ENCODE data around the gene ILK. TPM values are rescaled to one million over a fixed set of nuclear protein-coding genes. Genes with fewer than 3 reads are reported as not detected.

The ILK gene
- total RNA-seq, 2 experiments from 2014 or later = 64.8 to 80.3 TPM

DNA sequence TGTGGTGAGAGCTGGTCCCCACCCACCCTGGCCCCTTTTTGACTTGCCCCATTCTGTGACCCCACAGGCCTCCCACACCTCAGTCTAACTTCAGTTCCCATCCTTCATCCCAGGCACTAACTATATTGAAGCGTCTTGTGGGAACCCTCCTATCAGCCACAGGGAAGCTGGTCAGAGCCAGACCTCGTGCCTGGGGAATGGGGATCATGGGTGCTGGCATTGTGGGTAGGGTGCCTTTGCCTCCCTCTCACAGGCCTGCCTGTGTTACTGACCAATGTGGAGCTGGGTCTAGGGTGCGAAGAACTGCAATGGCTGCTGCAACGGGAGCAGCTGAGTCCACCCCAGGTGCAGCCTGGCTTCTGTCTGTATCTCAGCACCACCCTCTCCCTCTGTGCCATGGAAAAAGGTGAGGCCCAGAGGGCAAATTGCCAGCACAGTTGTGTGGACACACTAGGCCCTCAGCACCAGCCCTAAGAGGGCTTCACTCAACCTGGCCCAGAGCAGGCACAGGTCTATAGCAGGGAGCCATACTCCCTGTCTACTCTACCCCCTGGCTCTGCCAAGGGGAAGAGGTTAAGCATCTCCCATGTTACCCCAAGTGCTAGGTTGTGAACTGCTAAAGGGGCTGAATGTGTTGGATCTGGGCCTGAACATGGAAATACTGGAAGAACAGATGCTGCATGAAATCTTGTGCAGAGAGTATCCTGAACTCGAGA, 37.4 kb upstream of the ILK start:
- Histone ChIP-seq H3K79me2 (ENCODE audit: insufficient read depth, low read depth, low read length) (no peaks in the 10 kb centered on the region), H3K9me2 (ENCODE audit: insufficient read depth, low read length) (no peaks in the 10 kb centered on the region), H3K4me2 (ENCODE audit: low read length) (no peak overlapping the region), H4K20me1 (ENCODE audit: insufficient read depth, low read length) (no peaks in the 10 kb centered on the region), H3K9me3 (ENCODE audit: low read length) (no peaks in the 10 kb centered on the region), H3K4me1 (ENCODE audit: insufficient read depth, low read length, poor library complexity, severe bottlenecking) (no peaks in the 10 kb centered on the region), H2AFZ (ENCODE audit: low read length) (no peak overlapping the region), H3K27ac (ENCODE audit: low read depth, low read length, poor library complexity, severe bottlenecking) (no peak overlapping the region), H3K36me3 (ENCODE audit: insufficient read depth, low read length) (no peaks in the 10 kb centered on the region), H3K4me3 (ENCODE audit: low read depth, low read length, poor library complexity, severe bottlenecking) (no peak overlapping the region)
- TF ChIP-seq EZH2phosphoT487 (IDR thresholded peaks at IDR 0.05; ENCODE audit: borderline replicate concordance, low read depth, low read length) = no peak
- no peak for TF ChIP-seq CTCF (conservative IDR thresholded peaks at IDR 0.05; ENCODE audit: low read length)
- intact Hi-C loops (cut with micrococcal nuclease; ENCODE audit: unreplicated experiment) = no loop called here
- ChIA-PET POLR2A (no interaction called here), CTCF (ENCODE audit: unreplicated experiment) (no interaction called here)
- DNase-seq (ENCODE audit: low spot score) = no peak
- no TSS peak for BruUV-seq (replicated peaks)

GRCh38 chr11:6566704-6567370, 36.7 kb upstream of the ILK start:
- H3K9me3 ChIP-seq (ENCODE audit: low read length) = no peaks in the 10 kb centered on the region
- intact Hi-C loops (cut with micrococcal nuclease; ENCODE audit: unreplicated experiment) = no loop called here
- no peaks in the 10 kb centered on the region for H3K36me3 ChIP-seq (ENCODE audit: insufficient read depth, low read length)
- TF ChIP-seq EZH2phosphoT487 (IDR thresholded peaks at IDR 0.05; ENCODE audit: borderline replicate concordance, low read depth, low read length) (no peak), CTCF (conservative IDR thresholded peaks at IDR 0.05; ENCODE audit: low read length) (no peak)
- H3K79me2 ChIP-seq (ENCODE audit: insufficient read depth, low read depth, low read length) = no peaks in the 10 kb centered on the region
- no peak for DNase-seq (ENCODE audit: low spot score)
- no peaks in the 10 kb centered on the region for H3K4me1 ChIP-seq (ENCODE audit: insufficient read depth, low read length, poor library complexity, severe bottlenecking)
- H3K4me3 ChIP-seq (ENCODE audit: low read depth, low read length, poor library complexity, severe bottlenecking) = no peak overlapping the region
- ChIA-PET CTCF (ENCODE audit: unreplicated experiment) (no interaction called here), POLR2A (no interaction called here)
- no peaks in the 10 kb centered on the region for H3K9me2 ChIP-seq (ENCODE audit: insufficient read depth, low read length)
- no peak overlapping the region for H2AFZ ChIP-seq (ENCODE audit: low read length)
- H3K4me2 ChIP-seq (ENCODE audit: low read length) = no peak overlapping the region
- H4K20me1 ChIP-seq (ENCODE audit: insufficient read depth, low read length) = no peaks in the 10 kb centered on the region
- H3K27ac ChIP-seq (ENCODE audit: low read depth, low read length, poor library complexity, severe bottlenecking) = no peak overlapping the region
- BruUV-seq (replicated peaks) = no TSS peak

GRCh38 chr11:6567371-6567745, 36.2 kb upstream of the ILK start:
- H4K20me1 ChIP-seq (ENCODE audit: insufficient read depth, low read length) = no peaks in the 10 kb centered on the region
- no peaks in the 10 kb centered on the region for H3K4me1 ChIP-seq (ENCODE audit: insufficient read depth, low read length, poor library complexity, severe bottlenecking)
- H3K9me2 ChIP-seq (ENCODE audit: insufficient read depth, low read length) = no peaks in the 10 kb centered on the region
- H3K79me2 ChIP-seq (ENCODE audit: insufficient read depth, low read depth, low read length) = no peaks in the 10 kb centered on the region
- H3K27ac ChIP-seq (ENCODE audit: low read depth, low read length, poor library complexity, severe bottlenecking) = no peak overlapping the region
- CTCF ChIA-PET (ENCODE audit: unreplicated experiment) = no interaction called here
- H3K36me3 ChIP-seq (ENCODE audit: insufficient read depth, low read length) = no peaks in the 10 kb centered on the region
- POLR2A ChIA-PET = no interaction called here
- no peaks in the 10 kb centered on the region for H3K9me3 ChIP-seq (ENCODE audit: low read length)
- no peak overlapping the region for H3K4me2 ChIP-seq (ENCODE audit: low read length)
- H2AFZ ChIP-seq (ENCODE audit: low read length) = no peak overlapping the region
- intact Hi-C loops (cut with micrococcal nuclease; ENCODE audit: unreplicated experiment) = no loop called here
- no peak for DNase-seq (ENCODE audit: low spot score)
- TF ChIP-seq EZH2phosphoT487 (IDR thresholded peaks at IDR 0.05; ENCODE audit: borderline replicate concordance, low read depth, low read length) (no peak), CTCF (conservative IDR thresholded peaks at IDR 0.05; ENCODE audit: low read length) (no peak)
- no peak overlapping the region for H3K4me3 ChIP-seq (ENCODE audit: low read depth, low read length, poor library complexity, severe bottlenecking)
- no TSS peak for BruUV-seq (replicated peaks)
